Fibroblast of lung (primary cell): ENCODE data around the gene DBT.
"Not testable (repeated sequence)": the region's sequence is repeated elsewhere in the genome, so short reads cannot be mapped to it uniquely, and the experiment has no call there.

Experiments
- CTCF ChIP-seq, 2 donors: IDR thresholded peaks in 1 of 2; conservative IDR thresholded peaks in 1 of 2; 1 replicate in 1 of 2; 2 replicates in 1 of 2; pipeline ENCODE4 v1.5.1; 2011 to 2012; ENCODE audit warnings: low read length in 2 of 2, control low read depth in 1 of 2, inconsistent platforms in 1 of 2, low read depth in 1 of 2, mild to moderate bottlenecking in 1 of 2
- EZH2 ChIP-seq: IDR thresholded peaks from 2 replicates; pipeline ENCODE4 v1.5.1; 2012; ENCODE audit warnings: low read length, control low read depth, mild to moderate bottlenecking; ENCODE audit errors: missing control alignments

- not testable (repeated sequence) for TF ChIP-seq CTCF (conservative IDR thresholded peaks at IDR 0.05 in 1 of 2, IDR thresholded peaks at IDR 0.05 in 1 of 2; ENCODE audit: low read depth in 1 of 2, low read length in 2 of 2); EZH2
Observed at GRCh38 chr1:100256273-100256672, 6.6 kb upstream of the DBT start.
